NCI-H2227 (cell line): ENCODE measurements around the gene RABAC1.
A peak's percentile ranks its signal among the peaks of the same experiment; 100 is the strongest.
"Not testable (repeated sequence)": the region's sequence is repeated elsewhere in the genome, so short reads cannot be mapped to it uniquely, and the experiment has no call there.

Experiments
- DNase-seq: peaks from one replicate; lab custom pipeline; 2025; ENCODE audit not compliant: unreplicated experiment; lab: John Stamatoyannopoulos, UW

Gene RABAC1

GRCh38 chr19:41947091-41947490 is 12.0 kb downstream of the RABAC1 start:
- DNase-seq, result no peak

- DNase-seq, result no peak
These were observed 13.9 kb downstream of the RABAC1 start for GRCh38 chr19:41945135-41945766.

- no peak for DNase-seq
These were observed 14.8 kb downstream of the RABAC1 start for GRCh38 chr19:41944336-41944735.

- DNase-seq, result no peak
These were observed 17.5 kb downstream of the RABAC1 start for GRCh38 chr19:41941410-41942202.

- peak; percentile 85 for DNase-seq
These were observed 18.3 kb downstream of the RABAC1 start for GRCh38 chr19:41940731-41941409.

GRCh38 chr19:41939861-41940730 is 19.0 kb downstream of the RABAC1 start:
- DNase-seq, result peak; percentile 92

- DNase-seq, result not testable (repeated sequence)
These were observed 19.9 kb downstream of the RABAC1 start for GRCh38 chr19:41939209-41939608.

GRCh38 chr19:41937525-41938468 is 21.3 kb downstream of the RABAC1 start:
- DNase-seq, result no peak

GRCh38 chr19:41936961-41937360 is 22.2 kb downstream of the RABAC1 start:
- no peak for DNase-seq

GRCh38 chr19:41936416-41936850 is 22.7 kb downstream of the RABAC1 start:
- DNase-seq, result no peak

GRCh38 chr19:41935760-41936415 is 23.2 kb downstream of the RABAC1 start:
- no peak for DNase-seq

GRCh38 chr19:41934849-41935374 is 24.2 kb downstream of the RABAC1 start:
- peak; percentile 93 for DNase-seq

- DNase-seq, result no peak
These were observed 25.3 kb downstream of the RABAC1 start for GRCh38 chr19:41933693-41934426.

- peak; percentile 58 for DNase-seq
These were observed 26.3 kb downstream of the RABAC1 start for GRCh38 chr19:41932720-41933332.

GRCh38 chr19:41932259-41932719 is 26.8 kb downstream of the RABAC1 start:
- DNase-seq, result no peak

GRCh38 chr19:41930926-41931592 is 28.1 kb downstream of the RABAC1 start:
- peak; percentile 59 for DNase-seq

GRCh38 chr19:41930322-41930722 is 28.8 kb downstream of the RABAC1 start:
- DNase-seq, result no peak
